Ammon's horn (tissue), 1 donor: Measurements from ENCODE around the gene TGFA.

Experiments used
- DNase-seq: peaks from one replicate; pipeline ENCODE4 v3.0.0-alpha.2; 2016; ENCODE audit warnings: low spot score

The TGFA gene

GRCh38 chr2:70553584-70554337, at the start of gene TGFA:
Gene TGFA, minus strand, starts transcription at chr2:70553826. Its CDS starts 59 bp downstream, at chr2:70553767.
- DNase-seq = peak; percentile 83

GRCh38 chr2:70603066-70603465, 49.4 kb upstream of the TGFA start:
- DNase-seq = no peak

- DNase-seq = no peak
These were observed 44.6 kb upstream of the TGFA start for GRCh38 chr2:70598197-70598596.

- DNase-seq = no peak
These were observed 43.1 kb upstream of the TGFA start for GRCh38 chr2:70596739-70597138.

- no peak for DNase-seq
These were observed 42.7 kb upstream of the TGFA start for GRCh38 chr2:70596293-70596692.

- DNase-seq = no peak
These were observed 29.5 kb upstream of the TGFA start for GRCh38 chr2:70583091-70583490.

GRCh38 chr2:70580352-70580751, 26.7 kb upstream of the TGFA start:
- no peak for DNase-seq

- DNase-seq = no peak
These were observed 21.0 kb upstream of the TGFA start for GRCh38 chr2:70574618-70575017.

GRCh38 chr2:70574109-70574508, 20.5 kb upstream of the TGFA start:
- no peak for DNase-seq

GRCh38 chr2:70570041-70570661, 16.5 kb upstream of the TGFA start:
- DNase-seq = no peak

- DNase-seq = no peak
These were observed 15.9 kb upstream of the TGFA start for GRCh38 chr2:70569559-70569958.

- no peak for DNase-seq
These were observed 13.3 kb upstream of the TGFA start for GRCh38 chr2:70566906-70567305.

GRCh38 chr2:70566464-70566863, 12.8 kb upstream of the TGFA start:
- no peak for DNase-seq

GRCh38 chr2:70565039-70565731, 11.6 kb upstream of the TGFA start:
- peak; percentile 92 for DNase-seq

- DNase-seq = no peak
These were observed 8.3 kb upstream of the TGFA start for GRCh38 chr2:70561893-70562292.

GRCh38 chr2:70560442-70560841, 6.8 kb upstream of the TGFA start:
- no peak for DNase-seq

- DNase-seq = no peak
These were observed 6.4 kb upstream of the TGFA start for GRCh38 chr2:70560040-70560439.

GRCh38 chr2:70558195-70558808, 4.7 kb upstream of the TGFA start:
- DNase-seq = no peak

- DNase-seq = peak; percentile 81
These were observed 3.7 kb upstream of the TGFA start for GRCh38 chr2:70557171-70557838.

GRCh38 chr2:70556608-70557007, 3.0 kb upstream of the TGFA start:
- DNase-seq = no peak

- no peak for DNase-seq
These were observed 789 bp upstream of the TGFA start for GRCh38 chr2:70554338-70554892.

GRCh38 chr2:70553334-70553583, 367 bp downstream of the TGFA start:
- DNase-seq = peak; percentile 40
